ENCODE data around the gene DPPA2.

DPPA2 gene

GRCh38 chr3:109325109-109325508 lies 8.8 kb upstream of the DPPA2 start:
- DNase-seq (ENCODE audit: low read depth, low spot score), result no peak

DNA sequence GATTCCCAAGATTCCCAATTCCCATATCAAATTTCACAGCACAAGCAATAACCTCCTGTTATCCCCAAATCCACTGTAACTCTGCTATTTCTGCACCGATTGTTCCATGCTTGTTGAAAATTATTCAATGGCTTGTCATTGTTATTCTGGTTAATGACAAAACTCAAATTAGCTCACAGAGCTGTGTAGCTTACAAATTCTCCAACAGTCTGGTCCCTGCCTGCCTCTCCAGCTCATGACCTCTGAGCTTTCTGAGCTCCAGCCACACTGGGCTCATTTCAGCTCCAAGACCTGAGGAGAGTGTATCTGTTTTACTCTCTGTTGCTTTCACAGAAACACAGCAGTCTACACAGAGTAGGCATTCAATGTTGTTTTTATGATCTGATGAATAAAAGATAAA lies 3.3 kb downstream of the DPPA2 start:
- DNase-seq (ENCODE audit: low read depth, low spot score), result no peak

DNA sequence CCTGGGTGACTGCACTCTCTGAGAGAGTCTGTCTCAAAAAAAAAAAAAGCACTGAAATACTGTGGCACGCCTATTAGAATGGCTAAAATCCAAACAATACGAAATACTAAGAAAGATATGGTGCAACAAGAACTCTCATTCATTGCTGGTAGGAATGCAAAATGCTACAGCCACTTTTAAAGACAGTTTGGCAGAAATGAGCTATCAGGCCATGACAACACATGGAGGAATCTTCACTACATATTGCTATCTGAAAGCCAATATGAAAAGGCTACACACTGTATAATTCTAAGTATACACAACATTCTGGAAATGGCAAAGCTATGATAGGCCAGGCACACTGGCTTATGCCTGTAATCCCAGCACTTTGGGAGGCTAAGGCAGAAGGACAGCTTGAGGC lies 18.8 kb downstream of the DPPA2 start:
- no peak for DNase-seq (ENCODE audit: low read depth, low spot score)

- no peak for DNase-seq (ENCODE audit: low read depth, low spot score)
These were observed 32.2 kb downstream of the DPPA2 start for GRCh38 chr3:109284071-109284470.

- DNase-seq (ENCODE audit: low read depth, low spot score), result no peak
These were observed 37.8 kb downstream of the DPPA2 start for GRCh38 chr3:109278546-109278945.

- no peak for DNase-seq (ENCODE audit: low read depth, low spot score)
These were observed 38.2 kb downstream of the DPPA2 start for GRCh38 chr3:109278141-109278540.

GRCh38 chr3:109275702-109276293 lies 40.5 kb downstream of the DPPA2 start:
- peak; percentile 82 for DNase-seq (ENCODE audit: low read depth, low spot score)

DNA sequence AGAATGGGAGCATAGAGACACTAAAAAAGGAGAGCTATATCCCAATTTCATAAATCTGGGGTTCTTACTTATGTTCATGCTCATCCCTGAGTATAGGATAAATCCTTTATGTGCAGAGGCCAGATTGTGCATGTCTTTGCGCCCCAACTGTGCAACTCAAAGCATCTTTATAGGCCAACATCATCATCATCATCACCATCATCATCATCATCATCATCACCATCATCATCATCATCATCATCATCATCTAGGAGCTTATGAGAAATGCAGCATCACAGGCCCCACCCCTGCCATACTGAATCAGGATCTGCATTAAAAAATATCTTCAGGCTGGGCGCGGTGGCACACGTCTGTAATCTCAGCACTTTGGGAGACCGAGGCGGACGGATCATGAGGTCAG lies 45.5 kb downstream of the DPPA2 start:
- DNase-seq (ENCODE audit: low read depth, low spot score), result no peak

DNA sequence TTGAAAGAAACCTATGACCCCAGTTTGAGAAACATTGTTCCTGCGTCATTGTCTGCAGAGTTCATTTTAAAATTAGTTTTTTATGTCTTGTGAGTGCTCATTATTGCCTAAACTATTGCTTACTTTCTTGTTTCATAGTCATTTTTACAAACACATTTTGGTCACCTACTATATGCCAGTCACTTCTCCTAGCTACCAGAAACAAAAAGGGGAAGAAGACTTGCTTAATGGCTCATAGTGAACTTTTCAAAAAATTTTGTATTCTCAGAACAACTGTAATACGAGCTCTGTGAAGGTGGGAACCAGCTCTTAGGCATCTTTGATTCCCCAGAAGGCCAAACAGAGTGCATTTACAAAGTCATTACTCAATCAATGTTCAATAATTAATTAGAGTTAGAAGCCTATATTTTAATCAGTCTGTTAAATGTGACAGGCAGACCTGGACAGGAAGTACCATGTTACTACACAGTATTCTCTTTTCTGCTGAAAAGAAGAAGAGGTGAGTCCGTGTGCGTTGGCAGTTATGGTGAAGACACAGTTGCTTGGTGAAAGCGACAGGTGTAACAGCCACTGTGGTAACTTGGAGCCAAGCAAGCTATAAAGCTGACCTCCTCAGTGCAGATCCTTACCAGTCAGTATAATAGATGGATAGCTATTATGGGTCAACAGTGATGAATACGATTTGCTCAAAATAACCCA lies 46.6 kb downstream of the DPPA2 start:
- DNase-seq (ENCODE audit: low read depth, low spot score), result no peak

- DNase-seq (ENCODE audit: low read depth, low spot score), result no peak
These were observed 48.1 kb downstream of the DPPA2 start for GRCh38 chr3:109268181-109268580.

- DNase-seq (ENCODE audit: low read depth, low spot score), result no peak
These were observed 51.0 kb downstream of the DPPA2 start for GRCh38 chr3:109265295-109265694.

DNA sequence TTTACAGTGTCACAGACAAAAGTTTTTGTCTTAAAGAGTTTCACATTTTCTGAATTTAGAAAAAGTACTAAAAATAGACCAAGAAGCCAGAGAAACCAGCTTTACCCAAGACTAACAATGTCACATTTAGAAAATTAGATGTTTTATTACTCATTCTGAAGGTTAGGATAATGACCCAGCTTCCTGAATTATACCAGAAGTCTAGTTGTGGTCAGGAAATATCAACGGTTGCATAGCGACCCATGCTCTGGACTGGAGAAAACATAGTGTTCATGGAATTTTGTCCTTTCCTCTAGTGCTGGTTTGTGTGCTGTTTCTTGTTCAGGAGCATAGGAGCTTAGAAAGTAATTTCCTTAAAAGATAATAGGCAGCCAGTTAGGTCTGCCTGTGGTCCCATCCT lies 59.0 kb downstream of the DPPA2 start:
- no peak for DNase-seq (ENCODE audit: low read depth, low spot score)

- DNase-seq (ENCODE audit: low read depth, low spot score), result no peak
These were observed 61.5 kb downstream of the DPPA2 start for GRCh38 chr3:109254770-109255169.

DNA sequence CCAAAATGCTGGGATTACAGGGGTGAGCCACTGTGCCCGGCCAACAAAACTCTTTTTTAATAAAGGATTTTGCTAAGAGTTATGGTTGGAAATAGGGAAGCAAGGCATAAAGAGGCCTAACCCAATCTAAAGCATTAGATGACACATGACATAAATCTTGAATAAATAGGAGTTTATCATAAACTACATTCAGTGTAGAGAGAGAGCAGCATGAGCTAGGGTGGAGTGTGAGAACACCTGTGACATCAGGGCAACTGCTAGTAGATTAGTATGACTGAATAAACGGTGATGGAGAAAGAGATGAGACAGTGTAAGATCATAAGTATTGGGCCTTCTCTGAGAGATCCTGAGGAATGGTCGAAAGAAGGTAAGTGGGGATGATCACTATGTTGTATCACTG lies 63.7 kb downstream of the DPPA2 start:
- no peak for DNase-seq (ENCODE audit: low read depth, low spot score)
